ENCODE data around the gene CD93. TPM values are rescaled to one million over a fixed set of nuclear protein-coding genes. Genes with fewer than 3 reads are reported as not detected.

CD93 gene
- total and polyA plus RNA-seq, 2 donors from 2014 or later: 9.9 to 104 TPM

DNA sequence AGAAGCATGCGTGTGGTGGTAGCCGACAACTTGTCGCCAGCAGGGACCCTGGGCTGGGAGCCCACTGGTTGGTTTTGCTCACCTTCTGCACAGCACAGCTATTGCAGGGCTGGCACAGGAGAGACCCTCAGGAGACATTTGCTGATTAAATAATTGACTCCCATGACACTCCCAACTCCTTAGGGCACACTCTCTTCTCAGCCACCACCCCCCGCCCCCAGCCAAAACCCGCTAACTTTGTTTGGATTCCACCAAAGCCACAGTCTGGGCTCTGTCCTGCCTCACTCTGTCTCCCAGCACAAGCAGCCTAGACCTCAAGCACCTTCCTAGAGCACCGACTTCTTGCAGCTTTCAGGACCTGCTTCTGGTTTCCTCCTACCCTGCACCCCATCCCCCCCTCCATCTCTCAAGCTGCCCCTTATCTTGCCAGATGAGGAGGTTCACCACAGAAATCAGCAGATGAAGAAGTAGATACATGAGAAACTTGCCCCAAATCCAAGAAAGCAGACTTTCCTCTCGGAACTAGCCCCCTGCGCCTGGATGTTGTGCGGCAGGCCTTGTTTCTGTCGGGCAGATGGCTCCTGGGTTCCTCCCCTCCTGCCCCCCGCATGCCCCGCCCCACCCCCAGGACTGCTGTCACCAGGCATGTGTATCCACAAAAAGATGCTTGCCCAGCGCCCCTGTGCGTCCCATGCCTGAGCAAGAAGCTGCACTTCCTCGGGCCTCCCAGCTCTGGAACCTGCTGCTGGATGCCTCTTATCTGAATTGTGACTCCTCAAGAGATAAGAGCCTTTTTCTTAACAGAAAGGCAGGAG, 35.0 kb upstream of the CD93 start:
- Histone ChIP-seq H3K27me3 (ENCODE audit: control insufficient read depth, insufficient read depth, low read length) (no peaks in the 10 kb centered on the region), H3K9ac (ENCODE audit: low read length in 3 of 3) (no peak overlapping the region), H3K27ac (ENCODE audit: low read depth in 2 of 2, low read length in 2 of 2) (no peak overlapping the region), H3K4me1 (ENCODE audit: control insufficient read depth in 2 of 3, insufficient read depth in 2 of 3, low read depth in 1 of 3, low read length in 3 of 3) (peaks cover 0 to 6% (median 0%) of the 10 kb centered on the region in 3 donors), H3K9me3 (ENCODE audit: control insufficient read depth in 2 of 3, insufficient read depth in 1 of 3, low read length in 3 of 3) (no peaks in the 10 kb centered on the region), H3K36me3 (ENCODE audit: control insufficient read depth in 2 of 3, insufficient read depth in 3 of 3, low read length in 3 of 3) (no peaks in the 10 kb centered on the region), H3K4me3 (ENCODE audit: low read length in 3 of 3) (no peak overlapping the region)
- intact Hi-C loops (cut with DNase I): no loop called here
- FAIRE-seq (no peak), DNase-seq (no peak)
- no peak for TF ChIP-seq CTCF (IDR thresholded peaks at IDR 0.05; ENCODE audit: borderline replicate concordance, extremely low read depth, insufficient read depth)

- H3K27ac ChIP-seq (ENCODE audit: low read depth in 2 of 2, low read length in 2 of 2): peak overlapping the region in 1 of 2 donors; percentile 41
- FAIRE-seq: no peak
- H3K4me1 ChIP-seq (ENCODE audit: control insufficient read depth in 2 of 3, insufficient read depth in 2 of 3, low read depth in 1 of 3, low read length in 3 of 3): peaks cover 0 to 6% (median 0%) of the 10 kb centered on the region in 3 donors
- no peaks in the 10 kb centered on the region for H3K27me3 ChIP-seq (ENCODE audit: control insufficient read depth, insufficient read depth, low read length)
- no peaks in the 10 kb centered on the region for H3K9me3 ChIP-seq (ENCODE audit: control insufficient read depth in 2 of 3, insufficient read depth in 1 of 3, low read length in 3 of 3)
- no peak overlapping the region for H3K4me3 ChIP-seq (ENCODE audit: low read length in 3 of 3)
- no peak overlapping the region for H3K9ac ChIP-seq (ENCODE audit: low read length in 3 of 3)
- no peak for DNase-seq
- H3K36me3 ChIP-seq (ENCODE audit: control insufficient read depth in 2 of 3, insufficient read depth in 3 of 3, low read length in 3 of 3): no peaks in the 10 kb centered on the region
- intact Hi-C loops (cut with DNase I): no loop called here
- TF ChIP-seq CTCF (IDR thresholded peaks at IDR 0.05; ENCODE audit: borderline replicate concordance, extremely low read depth, insufficient read depth): no peak
Measured at GRCh38 chr20:23120261-23120660, 34.1 kb upstream of the CD93 start.

- H3K9me3 ChIP-seq (ENCODE audit: control insufficient read depth in 2 of 3, insufficient read depth in 1 of 3, low read length in 3 of 3): no peaks in the 10 kb centered on the region
- peaks cover 0 to 6% (median 0%) of the 10 kb centered on the region in 3 donors for H3K4me1 ChIP-seq (ENCODE audit: control insufficient read depth in 2 of 3, insufficient read depth in 2 of 3, low read depth in 1 of 3, low read length in 3 of 3)
- no peaks in the 10 kb centered on the region for H3K27me3 ChIP-seq (ENCODE audit: control insufficient read depth, insufficient read depth, low read length)
- no peak for TF ChIP-seq CTCF (IDR thresholded peaks at IDR 0.05; ENCODE audit: borderline replicate concordance, extremely low read depth, insufficient read depth)
- DNase-seq (peak in 1 of 5 donors; percentile 56), FAIRE-seq (no peak)
- peak overlapping the region; percentile 33 to 41 for H3K27ac ChIP-seq (ENCODE audit: low read depth in 2 of 2, low read length in 2 of 2)
- no peak overlapping the region for H3K4me3 ChIP-seq (ENCODE audit: low read length in 3 of 3)
- no peaks in the 10 kb centered on the region for H3K36me3 ChIP-seq (ENCODE audit: control insufficient read depth in 2 of 3, insufficient read depth in 3 of 3, low read length in 3 of 3)
- intact Hi-C loops (cut with DNase I): no loop called here
- no peak overlapping the region for H3K9ac ChIP-seq (ENCODE audit: low read length in 3 of 3)
Measured at GRCh38 chr20:23119456-23120216, 33.5 kb upstream of the CD93 start.
